Mesenchymal stem cell (in vitro differentiated cells and primary cell): Measurements from ENCODE around the gene SLC6A3.

Source experiments
- DNase-seq: peaks from one replicate; pipeline ENCODE4 v3.0.0-alpha.2; 2013
- H2AFZ ChIP-seq: one replicate; pipeline ENCODE4 v1.6.1; 2013; ENCODE audit warnings: low read depth, mild to moderate bottlenecking, control low read depth, inconsistent platforms, low read length, moderate library complexity
- H2AK5ac ChIP-seq: 2 replicates; pipeline ENCODE4 v1.6.1; 2013; ENCODE audit warnings: low read length, moderate library complexity, mild to moderate bottlenecking, inconsistent platforms; ENCODE audit not compliant: severe bottlenecking
- H2BK120ac ChIP-seq: one replicate; pipeline ENCODE4 v1.6.1; 2013; ENCODE audit warnings: low read depth, mild to moderate bottlenecking, inconsistent platforms, low read length, moderate library complexity
- H2BK12ac ChIP-seq, 2 experiments: one replicate each; pipeline ENCODE4 v1.6.1; 2013; ENCODE audit warnings: inconsistent platforms in 2 of 2, low read length in 2 of 2, mild to moderate bottlenecking in 2 of 2, moderate library complexity in 2 of 2, control low read depth in 1 of 2
- H2BK15ac ChIP-seq: one replicate; pipeline ENCODE4 v1.6.1; 2013; ENCODE audit warnings: mild to moderate bottlenecking, low read depth, inconsistent platforms; ENCODE audit not compliant: poor library complexity, severe bottlenecking
- H2BK5ac ChIP-seq: 2 replicates; pipeline ENCODE4 v1.6.1; 2013; ENCODE audit warnings: low read depth, mild to moderate bottlenecking, low read length, control low read depth, inconsistent platforms; ENCODE audit not compliant: poor library complexity, severe bottlenecking
- H3K14ac ChIP-seq, 2 experiments: one replicate each; pipeline ENCODE4 v1.6.1; 2013; ENCODE audit warnings: inconsistent platforms in 2 of 2, low read length in 2 of 2, control low read depth in 1 of 2, mild to moderate bottlenecking in 1 of 2, moderate library complexity in 1 of 2
- H3K18ac ChIP-seq, 2 experiments: one replicate each; pipeline ENCODE4 v1.6.1; 2013; ENCODE audit warnings: inconsistent platforms in 2 of 2, low read length in 2 of 2, control low read depth in 1 of 2, low read depth in 1 of 2, mild to moderate bottlenecking in 1 of 2
- H3K23ac ChIP-seq, 2 experiments: one replicate each; pipeline ENCODE4 v1.6.1; 2013; ENCODE audit warnings: inconsistent platforms in 2 of 2, low read length in 2 of 2, mild to moderate bottlenecking in 2 of 2, moderate library complexity in 2 of 2, control low read depth in 1 of 2
- H3K27ac ChIP-seq: 2 replicates; pipeline ENCODE4 v1.5.1; 2013; ENCODE audit warnings: mild to moderate bottlenecking, moderate library complexity, low read length, control low read depth, inconsistent platforms; ENCODE audit not compliant: poor library complexity, severe bottlenecking
- H3K27me3 ChIP-seq, 2 experiments: 2 replicates each; pipeline versions ENCODE4 v1.6.1 to v1.7.0; 2013; ENCODE audit warnings: low read length in 2 of 2, mild to moderate bottlenecking in 2 of 2, moderate library complexity in 2 of 2, control low read depth in 1 of 2, inconsistent platforms in 1 of 2; ENCODE audit not compliant: control insufficient read depth in 1 of 2, insufficient read depth in 1 of 2
- H3K36me3 ChIP-seq, 2 experiments: 2 replicates each; pipeline versions ENCODE4 v1.6.1 to v1.7.0; 2013; ENCODE audit warnings: low read length in 2 of 2, control low read depth in 1 of 2, inconsistent platforms in 1 of 2, low read depth in 1 of 2, mild to moderate bottlenecking in 1 of 2; ENCODE audit not compliant: insufficient read depth in 2 of 2, control insufficient read depth in 1 of 2
- H3K4ac ChIP-seq, 2 experiments: one replicate each; pipeline ENCODE4 v1.6.1; 2013; ENCODE audit warnings: inconsistent platforms in 2 of 2, low read length in 2 of 2, mild to moderate bottlenecking in 2 of 2, moderate library complexity in 2 of 2, control low read depth in 1 of 2, low read depth in 1 of 2
- H3K4me1 ChIP-seq: 2 replicates; pipeline ENCODE4 v1.6.1; 2013; ENCODE audit warnings: low read depth, low read length, control low read depth; ENCODE audit not compliant: control insufficient read depth, insufficient read depth
- H3K4me2 ChIP-seq: 2 replicates; pipeline ENCODE4 v1.6.1; 2013; ENCODE audit warnings: low read length, mild to moderate bottlenecking, inconsistent platforms; ENCODE audit not compliant: poor library complexity, severe bottlenecking
- H3K4me3 ChIP-seq, 2 experiments: 2 replicates each; pipeline versions ENCODE4 v1.5.1 to v1.7.0; 2013; ENCODE audit warnings: low read length in 2 of 2, mild to moderate bottlenecking in 2 of 2, control low read depth in 1 of 2, low read depth in 1 of 2; ENCODE audit not compliant: insufficient read depth in 1 of 2
- H3K79me1 ChIP-seq: replicated peaks from 2 replicates; pipeline ENCODE4 v1.6.1; 2013; ENCODE audit warnings: mild to moderate bottlenecking, control low read depth, low read length, inconsistent platforms; ENCODE audit not compliant: poor library complexity, severe bottlenecking
- H3K9ac ChIP-seq: 2 replicates; pipeline ENCODE4 v1.7.0; 2013; ENCODE audit warnings: mild to moderate bottlenecking, low read length, moderate library complexity
- H3K9me3 ChIP-seq: 2 replicates; pipeline ENCODE4 v1.7.0; 2013; ENCODE audit warnings: mild to moderate bottlenecking, low read length; ENCODE audit not compliant: control insufficient read depth
- H4K8ac ChIP-seq: one replicate; pipeline ENCODE4 v1.6.1; 2013; ENCODE audit warnings: inconsistent platforms, mild to moderate bottlenecking, low read length, moderate library complexity
- H4K91ac ChIP-seq: one replicate; pipeline ENCODE4 v1.6.1; 2013; ENCODE audit warnings: mild to moderate bottlenecking, low read length, inconsistent platforms
- WGBS: methylation state at CpG from one replicate; pipeline ENCODE4 v1.1.7; 2013; ENCODE audit warnings: mixed read lengths; 5-methylcytosine and 5-hydroxymethylcytosine counted together

SLC6A3 gene

DNA sequence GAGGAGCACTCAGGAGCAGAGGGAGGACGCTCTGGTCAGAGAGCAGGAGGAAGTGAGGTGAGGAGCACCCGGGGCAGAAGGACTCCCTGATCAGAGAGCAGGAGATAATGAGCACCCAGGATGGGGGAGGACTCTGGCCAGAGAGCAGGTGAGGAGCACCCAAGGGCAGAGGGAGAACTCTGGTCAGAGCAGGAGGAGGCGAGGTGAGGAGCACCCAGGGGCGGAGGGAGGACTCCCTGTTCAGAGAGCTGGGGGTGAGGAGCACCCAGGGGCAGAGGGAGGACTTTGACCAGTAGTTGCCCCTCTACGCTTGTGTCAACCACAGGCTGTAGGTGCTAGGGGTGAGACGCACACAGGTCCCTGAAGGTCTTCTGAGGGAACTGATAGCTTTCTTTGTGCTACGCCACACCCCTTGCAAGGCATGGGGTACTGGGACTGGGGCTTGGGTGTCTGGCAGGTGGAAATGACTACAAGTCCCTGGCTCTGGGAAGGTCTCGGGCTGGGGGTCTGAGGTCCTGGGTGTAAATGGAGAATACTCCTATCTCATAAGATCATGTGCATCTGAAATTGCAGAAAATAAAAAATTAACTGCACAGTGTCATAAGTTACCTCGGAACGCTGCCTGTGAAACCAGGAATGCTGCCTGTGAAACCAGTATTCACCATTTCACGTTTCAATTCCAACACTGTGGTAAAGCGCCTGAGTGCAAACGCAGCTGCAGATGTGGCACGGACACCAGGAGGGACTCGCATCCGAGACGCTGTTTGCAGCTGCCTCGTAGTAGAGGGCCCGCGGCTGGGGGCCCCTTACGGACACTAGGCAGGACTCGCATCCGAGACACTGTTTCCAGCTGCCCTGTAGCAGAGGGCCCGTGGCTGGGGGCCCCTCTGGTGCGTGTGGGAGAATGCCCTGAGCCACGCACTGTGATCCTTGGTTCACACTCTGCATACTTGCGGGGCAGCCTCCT is 27.0 kb upstream of the SLC6A3 start:
- H3K18ac ChIP-seq, result no peak overlapping the region
- H3K14ac ChIP-seq, result no peak overlapping the region
- H4K91ac ChIP-seq, result no peak overlapping the region
- no peak overlapping the region for H2BK5ac ChIP-seq
- no peak overlapping the region for H4K8ac ChIP-seq
- H2AFZ ChIP-seq, result no peak overlapping the region
- peaks cover 6% of the 10 kb centered on the region for H3K79me1 ChIP-seq
- 99% methylated on average over 27 of the region's 27 CpGs for WGBS
- no peak overlapping the region for H3K9ac ChIP-seq
- no peak overlapping the region for H3K27ac ChIP-seq
- no peak overlapping the region for H3K23ac ChIP-seq
- no peak overlapping the region for H3K4me3 ChIP-seq
- DNase-seq, result no peak
- peaks cover 84 to 93% of the 10 kb centered on the region in 2 experiments for H3K36me3 ChIP-seq
- H2BK15ac ChIP-seq, result no peak overlapping the region
- H3K4ac ChIP-seq, result no peak overlapping the region
- H2BK12ac ChIP-seq, result no peak overlapping the region
- peaks cover 6% of the 10 kb centered on the region for H3K4me1 ChIP-seq
- no peaks in the 10 kb centered on the region for H3K27me3 ChIP-seq
- no peaks in the 10 kb centered on the region for H3K9me3 ChIP-seq
- no peak overlapping the region for H2BK120ac ChIP-seq
- H2AK5ac ChIP-seq, result no peak overlapping the region
- no peak overlapping the region for H3K4me2 ChIP-seq

DNA sequence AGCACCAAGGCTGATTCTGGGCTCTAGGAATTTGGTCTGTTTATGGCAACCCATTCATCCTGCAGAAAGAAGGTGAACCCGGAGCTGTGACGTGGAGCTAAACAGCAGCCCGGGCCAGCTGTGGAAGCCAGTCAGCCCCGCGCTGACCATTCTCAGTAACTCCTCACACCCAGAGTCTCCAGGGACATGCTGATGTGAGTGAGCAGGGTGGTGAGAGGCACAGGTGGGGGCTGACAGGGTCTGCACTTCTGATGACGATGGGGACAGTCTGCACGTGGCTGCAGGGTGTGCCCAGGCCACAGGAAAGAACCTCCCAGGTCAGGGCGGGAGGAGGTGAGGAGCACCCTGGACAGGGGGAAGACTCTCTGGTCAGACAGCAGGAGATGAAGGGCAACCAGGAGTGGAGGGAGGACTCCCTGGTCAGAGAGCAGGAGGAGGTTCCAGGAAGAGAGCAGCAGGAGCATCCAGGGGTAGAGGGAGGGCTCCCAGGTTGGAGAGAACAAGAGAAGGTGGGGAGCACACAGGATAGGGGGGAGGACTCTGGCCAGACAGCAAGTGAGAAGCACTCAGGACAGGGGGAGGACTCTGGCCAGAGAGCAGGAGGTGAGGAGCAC is 26.1 kb upstream of the SLC6A3 start:
- no peaks in the 10 kb centered on the region for H3K9me3 ChIP-seq
- H2BK15ac ChIP-seq, result no peak overlapping the region
- no peak overlapping the region for H2AK5ac ChIP-seq
- H3K23ac ChIP-seq, result no peak overlapping the region
- H4K8ac ChIP-seq, result no peak overlapping the region
- no peak overlapping the region for H4K91ac ChIP-seq
- no peak overlapping the region for H3K4me3 ChIP-seq
- no peak overlapping the region for H2BK120ac ChIP-seq
- H2BK5ac ChIP-seq, result no peak overlapping the region
- H3K18ac ChIP-seq, result no peak overlapping the region
- no peaks in the 10 kb centered on the region for H3K27me3 ChIP-seq
- no peak overlapping the region for H3K4ac ChIP-seq
- WGBS, result 94% methylated on average over 8 of the region's 8 CpGs
- H3K4me2 ChIP-seq, result no peak overlapping the region
- H3K36me3 ChIP-seq, result peaks cover 82 to 92% of the 10 kb centered on the region in 2 experiments
- H2BK12ac ChIP-seq, result no peak overlapping the region
- no peak overlapping the region for H2AFZ ChIP-seq
- peaks cover 6% of the 10 kb centered on the region for H3K79me1 ChIP-seq
- H3K4me1 ChIP-seq, result peaks cover 6% of the 10 kb centered on the region
- no peak for DNase-seq
- no peak overlapping the region for H3K27ac ChIP-seq
- H3K9ac ChIP-seq, result no peak overlapping the region
- H3K14ac ChIP-seq, result no peak overlapping the region

DNA sequence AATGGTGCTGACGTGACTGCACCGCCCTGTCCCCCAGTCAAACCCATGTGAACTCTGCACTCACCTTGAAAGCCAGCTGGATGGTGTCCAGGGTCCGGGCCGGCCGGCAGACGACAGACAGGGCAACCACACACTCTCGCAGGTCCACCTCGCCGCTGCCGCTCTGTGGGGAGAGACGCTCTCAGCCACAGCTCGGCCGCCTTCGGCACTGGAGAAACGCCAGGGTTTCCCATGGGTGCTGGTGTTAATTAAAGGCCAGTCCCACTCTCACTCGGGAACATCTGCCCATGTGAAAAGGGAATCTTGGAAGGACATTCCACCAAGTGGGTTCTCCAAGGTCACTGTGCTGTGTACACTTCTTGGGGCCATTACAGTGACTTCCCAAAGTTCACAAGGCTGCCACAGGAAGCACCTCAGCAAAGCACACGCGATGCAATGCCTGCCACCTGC is 25.5 kb upstream of the SLC6A3 start:
- no peak overlapping the region for H2BK5ac ChIP-seq
- H2BK12ac ChIP-seq, result no peak overlapping the region
- H2BK15ac ChIP-seq, result no peak overlapping the region
- H3K4me1 ChIP-seq, result peaks cover 6% of the 10 kb centered on the region
- WGBS, result 89% methylated on average over 18 of the region's 18 CpGs
- H4K8ac ChIP-seq, result no peak overlapping the region
- H3K9me3 ChIP-seq, result no peaks in the 10 kb centered on the region
- H4K91ac ChIP-seq, result no peak overlapping the region
- H2AFZ ChIP-seq, result no peak overlapping the region
- DNase-seq, result no peak
- no peak overlapping the region for H3K14ac ChIP-seq
- no peaks in the 10 kb centered on the region for H3K27me3 ChIP-seq
- H3K79me1 ChIP-seq, result peaks cover 6% of the 10 kb centered on the region
- no peak overlapping the region for H3K18ac ChIP-seq
- H3K4me2 ChIP-seq, result no peak overlapping the region
- peak overlapping the region; percentile 45 for H3K9ac ChIP-seq
- no peak overlapping the region for H2BK120ac ChIP-seq
- no peak overlapping the region for H3K4me3 ChIP-seq
- H3K27ac ChIP-seq, result no peak overlapping the region
- H3K36me3 ChIP-seq, result peaks cover 82 to 92% of the 10 kb centered on the region in 2 experiments
- H3K23ac ChIP-seq, result no peak overlapping the region
- H2AK5ac ChIP-seq, result no peak overlapping the region
- no peak overlapping the region for H3K4ac ChIP-seq
